ENCODE results near the gene LEFTY2.
"Not testable (repeated sequence)": the region's sequence is repeated elsewhere in the genome, so short reads cannot be mapped to it uniquely, and the experiment has no call there.

Gene LEFTY2

DNA sequence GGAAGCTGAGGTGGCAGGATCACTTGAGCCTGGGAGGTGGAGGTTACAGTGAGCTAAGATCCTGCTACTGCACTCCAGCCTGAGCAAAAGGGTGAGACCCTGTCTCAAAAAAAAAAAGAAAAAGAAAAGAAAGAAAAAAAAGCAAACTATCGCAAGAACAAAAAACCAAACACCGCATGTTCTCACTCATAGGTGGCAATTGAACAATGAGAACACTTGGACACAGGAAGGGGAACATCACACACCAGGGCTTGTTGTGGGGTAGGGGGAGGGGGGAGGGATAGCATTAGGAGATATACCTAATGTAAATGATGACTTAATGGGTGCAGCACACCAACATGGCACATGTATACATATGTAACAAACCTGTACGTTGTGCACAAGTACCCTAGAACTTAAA is 11.6 kb downstream of the LEFTY2 start:
- DNase-seq (ENCODE audit: low spot score), result not testable (repeated sequence)

DNA sequence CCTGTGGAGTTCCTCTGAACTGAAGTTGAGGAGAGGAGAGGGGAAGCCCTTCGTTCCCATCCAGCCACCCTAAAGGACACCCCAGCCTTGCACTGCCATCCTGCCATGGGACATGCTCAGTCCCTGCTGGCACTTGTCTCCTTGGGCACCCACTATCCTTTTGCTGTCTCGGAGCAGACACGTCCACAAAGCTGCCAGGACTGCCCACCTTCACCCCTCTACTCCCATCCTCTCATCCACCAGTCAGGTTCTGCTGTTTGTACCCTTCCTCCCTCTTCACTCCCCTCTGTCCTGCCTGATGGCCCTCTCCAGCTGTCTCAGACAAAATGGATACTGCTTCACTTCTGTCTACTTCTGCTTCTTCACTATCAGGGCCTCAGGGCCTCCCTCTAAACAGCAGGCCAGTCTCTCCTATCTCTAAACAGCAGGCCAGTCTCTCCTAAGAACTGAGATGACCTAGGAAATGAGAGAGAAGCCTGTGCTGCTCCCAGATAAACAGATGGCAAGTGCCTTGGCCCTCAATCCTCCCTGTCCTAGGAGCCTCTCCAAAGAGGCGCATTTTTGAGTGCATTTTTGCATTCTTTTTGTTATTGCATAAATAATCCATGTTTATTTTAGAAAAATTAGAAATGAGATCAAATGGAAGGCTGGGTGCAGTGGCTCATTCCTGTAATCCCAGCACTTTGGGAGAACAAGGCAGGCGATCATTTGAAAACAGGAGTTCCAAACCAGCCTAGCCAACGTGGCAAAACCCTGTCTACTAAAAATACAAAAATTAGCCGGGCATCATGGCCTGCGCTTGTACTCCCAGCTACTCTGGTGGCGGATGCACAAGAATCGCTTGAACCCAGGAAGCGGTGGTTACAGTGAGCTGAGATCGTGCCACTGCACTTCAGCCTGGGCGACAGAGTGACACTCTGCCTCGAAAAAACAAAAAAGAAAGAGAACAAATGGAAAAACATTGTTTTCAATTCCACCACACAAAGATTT is 12.5 kb downstream of the LEFTY2 start:
- no peak for DNase-seq (ENCODE audit: low spot score)

DNA sequence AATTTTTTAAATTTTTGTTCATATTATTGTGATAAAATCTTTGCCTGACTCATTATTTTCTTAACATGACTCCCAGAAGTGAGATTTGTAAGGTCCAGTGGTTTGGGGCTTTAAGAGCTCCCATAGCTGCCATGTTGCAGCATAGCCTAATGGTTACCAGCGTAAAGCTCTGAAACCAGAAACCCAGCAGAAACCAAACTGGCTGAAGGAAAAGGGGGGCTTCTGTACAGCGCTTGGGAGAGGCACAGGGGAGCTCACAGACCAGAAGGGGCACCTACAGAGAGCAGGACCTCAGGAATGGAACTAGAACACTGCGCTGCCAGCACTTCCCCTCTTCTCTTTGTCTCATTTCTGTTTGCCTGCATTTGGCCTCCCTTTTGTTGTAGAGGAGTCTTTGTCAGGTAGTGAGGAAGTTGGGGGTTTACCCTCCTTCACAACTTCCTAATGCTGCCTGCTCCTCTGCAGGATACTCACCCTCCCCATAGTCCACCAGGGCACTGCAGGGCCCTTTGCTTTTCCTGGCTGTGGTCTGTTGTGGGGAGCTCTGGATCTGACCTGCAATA is 14.4 kb downstream of the LEFTY2 start:
- DNase-seq (ENCODE audit: low spot score), result no peak

DNA sequence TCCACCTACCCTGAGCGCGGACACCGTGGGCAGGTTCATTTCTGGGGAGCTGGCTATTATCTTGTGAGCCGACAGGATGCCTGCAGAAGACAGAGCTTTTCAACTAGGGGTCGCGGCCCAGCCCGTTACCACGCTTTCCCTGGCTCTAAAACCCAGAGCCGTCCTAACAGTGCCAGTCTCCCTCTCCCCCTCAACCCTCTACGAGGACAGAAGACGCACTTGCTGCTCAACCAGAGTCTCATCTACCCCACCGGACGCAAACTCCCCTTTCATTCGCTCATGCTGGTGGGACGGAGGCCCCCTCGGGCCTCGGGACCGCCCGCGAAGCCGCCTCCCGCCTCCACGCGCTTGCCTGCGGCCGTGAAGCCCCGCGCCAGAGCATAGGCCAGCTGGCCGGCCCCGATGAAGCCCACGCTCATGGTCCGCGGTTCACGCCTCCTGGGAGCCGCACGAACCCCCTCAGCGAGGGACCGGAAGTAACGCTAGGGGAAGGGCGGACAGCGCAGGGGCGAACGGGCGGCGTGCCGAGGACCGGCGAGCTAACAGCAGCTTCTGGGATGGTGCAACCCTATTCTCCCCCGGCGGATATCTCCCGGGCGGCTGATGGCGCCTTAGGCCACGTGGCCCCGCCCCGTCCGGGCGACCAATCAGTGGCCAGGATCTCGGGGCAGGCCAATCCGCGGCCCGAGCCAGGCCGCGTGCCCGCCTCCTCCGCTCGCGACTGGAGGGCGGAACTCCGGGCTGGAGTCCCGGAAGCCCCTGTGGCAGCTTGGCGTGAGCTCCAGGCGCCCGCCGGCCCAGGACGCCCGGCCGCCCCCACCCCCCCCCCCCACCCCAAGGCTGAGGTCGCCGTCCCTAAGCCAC is 17.1 kb downstream of the LEFTY2 start, which contains the start of gene PYCR2:
Gene PYCR2, minus strand, starts transcription at position 559 of the 864 bp plus-strand sequence. Its CDS starts 140 bp downstream, at position 419.
- peak; percentile 97 for DNase-seq (ENCODE audit: low spot score)

DNA sequence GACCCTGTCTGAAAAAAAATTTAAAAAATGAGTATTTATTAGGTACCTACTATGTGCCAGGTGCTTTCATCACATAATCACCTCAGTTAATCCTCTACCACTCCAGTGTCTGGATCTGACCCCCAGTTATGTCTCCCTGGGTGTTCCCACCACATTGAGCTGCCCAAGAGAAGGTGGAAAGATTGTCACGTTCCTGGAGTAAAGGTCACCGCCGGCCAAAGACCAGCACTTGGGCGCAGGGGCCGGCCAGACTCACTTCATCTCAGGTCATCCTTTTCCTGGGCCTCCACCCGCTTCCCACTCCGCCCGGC is 17.7 kb downstream of the LEFTY2 start:
- no peak for DNase-seq (ENCODE audit: low spot score)

DNA sequence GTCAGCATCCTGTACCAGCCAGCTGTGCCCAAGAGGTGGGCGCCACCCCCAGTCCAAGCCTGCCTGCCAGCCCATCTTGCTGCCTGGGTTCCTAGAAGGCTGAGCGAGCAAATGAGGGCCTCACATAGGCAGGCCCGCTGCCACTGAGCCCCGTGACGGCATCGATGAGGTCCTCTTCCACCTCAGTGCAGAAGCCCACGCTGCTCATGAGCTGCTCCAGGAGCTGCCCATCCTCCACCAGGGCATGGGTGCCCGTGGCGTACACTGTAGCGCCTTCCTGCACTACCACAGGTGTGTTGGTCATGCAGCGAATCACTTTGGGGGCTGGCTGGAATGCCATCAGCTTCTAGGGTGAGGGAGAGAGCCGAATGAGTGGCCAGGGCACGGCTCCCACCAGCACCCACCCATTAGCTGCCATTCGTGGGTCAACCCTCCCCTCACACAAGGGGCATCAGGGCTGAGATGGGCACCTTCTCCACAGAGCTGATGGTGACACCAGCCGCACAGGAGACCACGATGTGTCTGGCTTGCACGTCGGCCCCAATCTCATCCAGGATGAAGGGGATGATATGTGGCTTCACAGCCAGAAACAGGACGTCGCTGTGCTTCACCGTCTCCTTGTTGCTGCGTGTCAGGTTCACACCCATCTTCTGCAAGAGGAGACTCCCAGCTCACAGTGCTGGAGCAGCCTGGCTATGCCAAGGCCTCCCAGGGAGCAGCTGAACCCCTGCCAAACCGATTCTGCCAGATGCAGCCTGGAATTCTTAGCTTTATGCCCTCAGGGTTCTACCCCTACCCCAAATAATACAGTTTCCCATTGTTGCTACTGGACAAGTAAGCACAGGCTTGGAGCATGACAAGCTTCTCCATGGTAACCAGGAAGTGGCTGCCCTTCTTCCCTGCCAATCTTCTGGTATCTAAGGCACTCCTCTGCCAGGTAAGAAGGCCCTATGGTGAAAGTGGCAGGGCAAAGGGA is 19.0 kb downstream of the LEFTY2 start:
- no peak for DNase-seq (ENCODE audit: low spot score)

DNA sequence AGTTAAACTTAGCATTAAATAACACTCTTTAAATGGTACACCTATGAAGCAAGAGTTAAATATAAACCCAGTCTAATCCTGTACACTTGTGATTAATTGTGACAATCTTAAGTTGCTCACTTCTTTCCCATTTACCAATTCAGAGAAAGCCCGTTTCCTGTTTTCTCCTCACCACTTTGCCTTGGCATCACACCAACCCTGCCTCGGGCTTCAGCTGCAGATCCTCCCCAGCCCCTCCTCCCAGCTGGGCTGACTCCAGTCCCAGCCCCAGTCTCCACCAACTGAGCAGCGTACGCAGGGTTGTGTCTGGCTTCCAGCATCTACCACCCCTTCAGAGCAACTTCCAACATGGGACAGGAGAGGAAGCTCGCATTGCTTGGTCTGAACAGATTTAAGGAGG is 21.1 kb downstream of the LEFTY2 start:
- DNase-seq (ENCODE audit: low spot score), result peak; percentile 46

DNA sequence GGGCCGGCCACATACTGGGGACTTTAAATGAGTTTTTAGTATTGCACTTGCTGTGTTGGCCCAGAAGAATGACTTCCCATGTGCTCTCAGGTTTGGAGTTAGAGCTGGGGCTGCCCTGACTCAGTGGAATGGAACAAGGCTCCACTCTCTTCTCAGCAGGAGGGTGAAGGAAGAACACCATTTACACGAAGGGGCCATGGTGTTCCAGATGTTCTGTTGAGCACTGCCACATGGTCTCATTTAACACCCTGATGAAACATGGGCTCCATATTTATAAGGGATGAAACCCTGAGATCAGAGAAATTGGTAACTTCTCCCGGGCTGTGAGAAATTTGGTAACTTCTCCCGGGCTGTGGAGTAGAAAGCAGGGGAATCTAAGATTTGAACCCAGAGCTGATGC is 22.7 kb downstream of the LEFTY2 start:
- DNase-seq (ENCODE audit: low spot score), result no peak

DNA sequence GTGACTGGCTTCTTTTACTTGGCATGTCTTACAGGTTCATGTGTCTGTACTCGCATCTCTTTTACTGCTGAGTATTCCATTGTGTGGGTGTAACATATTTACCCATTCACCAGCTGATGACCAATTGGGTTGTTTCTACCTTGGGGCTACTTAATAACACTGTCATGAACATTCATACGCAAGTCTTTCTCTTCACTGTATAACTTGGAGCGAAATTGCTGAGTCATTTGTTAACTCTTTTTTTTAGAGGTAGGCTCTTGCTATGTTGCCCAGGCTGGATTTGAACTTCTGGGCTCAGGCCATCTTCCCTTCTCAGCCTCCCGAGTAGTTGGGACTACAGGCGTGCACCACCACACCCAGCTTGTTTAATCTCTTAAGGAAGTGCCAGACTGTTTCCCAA is 23.5 kb downstream of the LEFTY2 start:
- peak; percentile 15 for DNase-seq (ENCODE audit: low spot score)

DNA sequence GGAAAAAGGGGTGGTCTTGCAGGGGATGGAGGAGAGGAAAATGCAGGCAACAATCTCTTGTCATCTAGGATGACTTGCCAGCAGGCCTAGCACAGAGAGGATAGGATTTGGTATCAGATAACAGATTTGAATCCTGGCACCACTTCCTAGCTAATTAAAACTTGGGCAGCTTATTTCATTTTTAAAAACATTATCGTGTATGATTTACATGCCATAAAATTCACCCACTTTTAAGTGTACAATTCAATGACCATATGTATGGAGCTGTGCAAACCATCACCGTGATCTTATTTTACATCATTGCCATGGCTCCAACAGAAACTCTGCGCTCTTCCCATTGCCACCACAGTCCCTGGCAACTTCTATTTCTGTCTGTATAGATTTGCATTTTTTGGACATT is 23.9 kb downstream of the LEFTY2 start:
- no peak for DNase-seq (ENCODE audit: low spot score)

DNA sequence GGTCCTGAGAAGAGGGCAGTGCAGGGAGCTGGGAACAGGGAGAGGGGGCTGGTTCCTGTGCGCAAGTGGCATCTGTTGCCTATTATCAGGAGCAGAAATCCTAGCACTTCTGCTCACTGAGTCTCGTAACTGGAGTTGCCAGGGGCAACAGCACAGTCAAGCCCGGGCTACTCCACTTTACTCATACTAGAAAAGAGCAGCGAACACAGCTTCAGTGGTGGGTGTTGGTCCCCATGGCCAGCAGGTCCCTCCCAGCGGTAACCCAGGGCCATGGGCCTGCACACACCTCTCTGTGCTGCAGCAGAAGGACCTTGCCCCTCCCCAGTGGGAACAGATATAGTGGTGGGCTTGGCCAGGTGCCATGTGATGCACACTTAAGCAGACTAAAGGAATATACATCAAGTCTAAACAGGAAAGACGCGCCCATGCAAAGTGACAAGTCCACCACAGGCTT is 25.5 kb downstream of the LEFTY2 start:
- no peak for DNase-seq (ENCODE audit: low spot score)

DNA sequence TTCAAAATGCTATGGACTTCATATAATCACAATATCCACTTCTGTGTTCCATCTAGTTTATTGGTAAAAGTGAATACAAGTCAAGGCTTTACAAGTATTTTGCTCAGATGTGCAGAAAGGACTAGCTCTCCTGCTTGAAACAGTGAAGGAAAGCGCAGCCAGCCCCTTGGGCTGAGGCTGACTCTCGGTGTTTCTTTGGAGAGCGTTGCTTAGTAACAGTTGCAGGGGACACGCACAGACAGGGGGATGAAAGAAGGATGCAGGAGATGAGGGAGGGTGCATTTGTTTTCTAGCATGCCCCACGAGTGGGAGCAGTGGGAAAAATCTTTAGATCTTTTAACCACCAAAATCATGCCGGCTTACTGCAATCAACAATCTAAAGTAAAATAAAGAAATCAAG is 26.1 kb downstream of the LEFTY2 start:
- no peak for DNase-seq (ENCODE audit: low spot score)

DNA sequence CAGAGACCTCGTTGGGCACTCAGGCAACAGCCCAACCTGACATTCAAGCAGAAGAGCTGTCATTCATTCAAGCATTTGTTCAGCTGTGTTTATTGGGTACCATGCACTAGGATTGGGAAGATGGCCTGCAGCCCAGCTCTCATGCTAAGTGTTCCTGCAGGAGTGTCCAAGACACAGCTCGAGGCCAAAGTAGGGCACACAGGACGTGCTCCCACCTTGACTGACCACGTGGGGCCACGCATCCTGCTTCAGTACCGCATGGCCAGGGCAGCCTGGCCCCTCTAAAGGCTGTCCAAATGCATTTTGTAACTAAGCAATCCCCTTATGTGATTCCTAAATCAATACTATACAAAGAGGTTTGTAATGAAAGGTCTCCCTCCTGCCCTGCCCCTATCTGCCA is 26.6 kb downstream of the LEFTY2 start:
- DNase-seq (ENCODE audit: low spot score), result no peak

DNA sequence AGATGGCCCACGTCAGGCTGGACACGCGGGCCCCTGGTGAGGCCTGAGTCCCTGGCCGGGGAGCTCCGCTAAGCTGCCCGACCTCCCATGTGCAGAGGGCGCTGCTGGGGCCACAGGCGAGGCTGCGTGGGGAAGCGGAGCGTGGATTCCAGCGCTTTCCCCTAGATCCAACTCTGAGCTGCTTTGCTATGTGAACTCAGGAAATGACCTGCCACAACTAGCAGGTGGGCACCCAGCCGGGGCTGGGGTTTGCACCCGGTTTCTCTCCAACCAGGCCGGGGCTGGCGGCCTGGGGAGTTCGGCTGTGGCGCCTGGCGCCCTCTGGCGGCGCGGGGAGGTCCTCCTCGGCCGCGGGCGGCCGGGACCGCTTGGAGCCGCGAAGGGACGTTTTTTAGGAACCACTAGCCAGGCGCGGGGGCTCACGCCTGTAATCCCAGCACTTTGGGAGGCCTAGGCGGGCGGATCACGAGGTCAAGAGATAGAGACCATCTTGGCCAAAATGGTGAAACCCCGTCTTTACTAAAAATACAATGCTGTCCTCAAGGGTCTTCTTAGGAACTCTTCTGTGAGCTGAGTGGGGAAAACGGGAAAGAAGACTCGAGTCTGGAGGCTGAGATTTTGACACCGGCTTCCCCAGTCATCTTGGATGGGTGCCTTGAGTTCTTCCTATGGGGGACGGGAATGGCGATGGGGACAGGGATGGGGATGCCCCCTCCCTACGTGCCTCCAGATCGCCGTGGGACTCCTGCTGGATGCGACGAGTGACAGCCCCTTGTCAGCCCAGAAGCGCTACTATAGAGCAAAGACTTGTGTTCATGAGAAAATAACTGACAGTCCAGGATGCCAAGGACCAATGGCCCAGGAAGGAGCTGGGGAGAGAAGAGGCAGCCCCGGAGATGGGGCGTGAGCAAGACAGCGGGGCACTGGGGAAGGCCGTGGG is 29.6 kb downstream of the LEFTY2 start:
- peak; percentile 65 for DNase-seq (ENCODE audit: low spot score)

DNA sequence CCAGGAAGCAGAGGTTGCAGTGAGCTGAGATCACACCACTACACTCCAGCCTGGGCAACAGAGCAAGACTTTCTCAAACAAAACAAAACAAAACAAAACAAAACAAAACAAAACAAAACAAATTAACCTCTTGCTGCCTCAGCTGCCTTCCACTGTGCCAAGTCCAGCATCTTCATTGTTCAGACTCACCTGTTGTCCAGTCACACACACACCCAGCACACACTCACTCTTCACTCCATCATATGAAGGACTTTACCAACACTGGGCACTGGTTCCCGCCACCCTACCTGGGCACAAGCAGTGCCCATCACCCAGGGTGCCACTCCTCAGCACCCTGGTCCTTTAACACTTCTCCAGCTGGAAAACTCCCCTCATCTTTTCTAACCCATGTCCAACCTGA is 31.5 kb downstream of the LEFTY2 start:
- DNase-seq (ENCODE audit: low spot score), result no peak

DNA sequence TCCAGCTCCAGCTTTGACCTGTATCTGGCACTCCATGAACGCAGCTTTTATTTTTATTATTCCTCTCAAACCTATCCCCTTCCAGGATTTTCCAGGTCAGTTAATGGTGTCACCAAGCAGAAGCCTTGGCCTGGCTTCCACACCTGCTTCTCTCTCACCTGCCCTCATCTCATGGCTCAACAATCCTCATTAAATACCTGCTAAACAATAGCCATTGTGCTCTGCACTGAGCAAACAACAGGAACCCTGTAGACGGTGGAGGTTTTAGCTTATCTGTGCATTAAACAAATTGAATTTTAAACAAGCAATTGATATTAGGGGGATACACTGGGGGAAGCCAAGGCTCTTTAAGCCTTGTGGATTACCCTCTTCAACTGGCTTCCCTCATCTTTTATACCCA is 32.2 kb downstream of the LEFTY2 start:
- no peak for DNase-seq (ENCODE audit: low spot score)

DNA sequence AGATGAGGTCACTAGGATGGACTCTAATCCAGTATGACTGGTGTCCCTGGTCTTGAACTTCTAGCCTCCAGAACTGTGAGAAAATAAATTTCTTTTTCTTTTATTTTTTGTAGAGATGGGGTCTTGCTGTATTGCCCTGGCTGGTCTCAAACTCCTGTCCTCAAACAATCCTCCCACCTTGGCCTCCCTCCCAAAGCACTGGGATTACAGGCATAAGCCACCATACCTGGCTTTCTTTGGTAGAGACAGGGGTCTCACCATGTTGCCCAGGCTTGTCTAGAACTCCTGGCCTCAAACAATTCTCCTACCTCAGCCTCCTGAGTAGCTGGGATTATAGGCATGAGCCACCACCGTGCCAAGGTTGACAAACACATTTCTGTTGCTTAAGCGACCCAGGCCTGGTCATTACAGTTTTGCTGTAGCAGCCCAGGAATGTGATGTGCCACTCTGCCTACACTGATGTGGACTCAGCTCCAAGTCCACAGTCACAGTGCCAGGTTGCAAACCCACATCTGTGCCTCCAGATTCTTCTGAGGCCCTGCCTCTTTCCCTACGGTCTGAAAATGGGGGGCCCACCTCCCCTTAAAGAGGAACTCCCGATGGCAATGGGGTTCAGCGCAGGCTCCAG is 32.9 kb downstream of the LEFTY2 start:
- DNase-seq (ENCODE audit: low spot score), result no peak

DNA sequence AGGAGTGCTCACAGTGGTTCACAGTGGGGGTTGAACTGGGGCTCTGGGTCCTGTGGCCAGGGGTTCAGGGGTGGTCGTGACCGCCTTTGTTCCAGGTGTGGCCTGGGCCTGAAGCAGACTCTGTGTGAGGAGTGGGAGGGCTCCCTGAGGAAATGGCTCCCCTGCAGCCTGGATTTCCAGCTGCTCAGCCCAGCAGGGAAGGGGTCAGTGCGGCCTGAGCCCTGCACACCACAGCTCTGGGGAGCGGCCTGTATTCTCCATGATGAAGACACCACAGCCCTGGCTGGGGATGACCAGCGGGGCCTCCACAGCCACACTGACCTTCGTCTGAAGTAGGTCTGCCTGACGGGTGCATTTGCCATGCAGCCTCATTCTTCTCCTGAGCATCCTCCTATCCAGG is 33.7 kb downstream of the LEFTY2 start:
- DNase-seq (ENCODE audit: low spot score), result no peak

DNA sequence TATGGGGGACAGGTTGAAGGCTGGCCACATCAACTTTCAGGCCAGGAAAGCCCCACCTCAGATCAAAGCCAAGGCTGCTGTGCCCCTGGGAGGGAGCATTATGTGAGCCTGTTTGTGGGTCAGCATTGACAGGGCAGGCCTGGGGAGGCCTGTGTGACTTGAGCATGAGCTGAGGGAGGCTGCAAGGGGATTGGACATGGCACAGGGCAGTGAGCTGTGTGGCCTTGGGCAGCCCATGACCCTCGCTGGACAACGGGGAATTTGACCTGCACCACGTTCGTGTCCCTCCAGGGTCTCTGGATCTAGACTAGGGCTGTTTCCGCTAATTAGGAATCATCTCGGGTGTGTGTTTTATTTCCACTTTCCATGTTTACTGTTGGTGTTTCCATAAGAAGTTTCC is 34.6 kb downstream of the LEFTY2 start:
- no peak for DNase-seq (ENCODE audit: low spot score)

DNA sequence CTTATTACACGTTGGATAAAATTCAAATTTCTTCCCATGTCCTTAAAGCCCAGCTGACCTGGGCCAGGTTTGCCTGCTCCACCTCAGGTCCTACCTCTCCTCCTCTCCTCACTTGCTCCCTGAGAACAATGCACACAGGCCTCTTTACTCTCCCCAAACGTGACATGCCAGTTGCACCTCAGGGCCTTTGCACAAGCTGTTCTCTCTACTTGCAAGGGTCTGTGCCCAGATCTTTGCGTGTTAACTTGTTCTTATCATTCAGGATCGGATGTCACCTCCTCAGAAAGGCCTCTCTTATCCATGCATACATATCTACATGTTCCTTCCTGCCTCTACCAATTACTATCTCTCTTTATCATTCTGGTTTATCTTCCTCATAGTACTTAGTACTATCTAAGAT is 37.4 kb downstream of the LEFTY2 start:
- no peak for DNase-seq (ENCODE audit: low spot score)

Data from activated CD4-positive, alpha-beta T cell treated with anti-CD3 and anti-CD28 coated beads, Interleukin-2, Interleukin-4, amounts not matched to agents 100 ng/mL and 50 ng/mL, durations not matched to agents 16 hours and 8 hours (primary cell).